Neural progenitor cell (in vitro differentiated cells): ENCODE results near the gene KCNH5.

Experiments
- CTCF ChIP-seq: fragments of 200-600 bp; sonication (generic); IDR thresholded peaks from 2 replicates; pipeline ENCODE4 v1.5.1; 2017; ENCODE audit warnings: antibody characterized with exemption, mild to moderate bottlenecking
- EZH2 ChIP-seq: fragments of 200-600 bp; sonication (generic); IDR thresholded peaks from 2 replicates; pipeline ENCODE4 v1.6.1; 2017; ENCODE audit warnings: antibody characterized with exemption, mild to moderate bottlenecking, moderate library complexity
- EZH2phosphoT487 ChIP-seq: fragments of 200-600 bp; sonication (generic); IDR thresholded peaks from 2 replicates; pipeline ENCODE4 v1.6.1; 2017; ENCODE audit warnings: antibody characterized with exemption

- TF ChIP-seq CTCF, result no peak
- TF ChIP-seq EZH2, result no peak
- TF ChIP-seq EZH2phosphoT487, result peak; percentile 46
Measured at GRCh38 chr14:62655166-62655565, 390.1 kb downstream of the KCNH5 start.
